ENCODE data around the gene SHISA9.

DNA sequence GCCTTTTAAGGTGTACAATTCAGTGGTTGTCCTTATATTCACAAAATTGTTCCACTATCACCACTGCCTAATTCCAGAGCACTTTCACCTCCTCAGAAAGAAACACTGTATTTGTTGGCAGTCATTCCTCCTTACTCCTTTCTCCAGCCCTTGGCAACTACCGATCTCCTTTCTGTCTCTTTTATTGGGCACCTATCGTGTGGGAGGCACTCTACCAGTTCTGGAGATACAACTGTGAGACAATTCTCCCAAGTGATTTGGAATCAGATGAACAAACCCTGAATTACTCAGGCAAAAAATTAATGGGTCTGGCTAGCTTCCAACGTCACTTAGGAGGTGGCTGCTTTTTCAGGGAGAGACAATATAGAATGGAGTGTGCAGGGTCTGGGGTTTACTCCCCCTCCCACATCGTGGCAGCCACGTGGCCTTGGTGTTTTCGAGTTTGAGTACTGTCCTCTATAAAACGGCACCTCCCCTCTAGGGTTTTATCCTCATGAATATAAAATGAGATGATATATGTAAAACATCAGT is 63.9 kb downstream of the SHISA9 start:
- no peak for TF ChIP-seq POLR2AphosphoS5 (IDR thresholded peaks at IDR 0.05)
- TF ChIP-seq, protein P1, sequence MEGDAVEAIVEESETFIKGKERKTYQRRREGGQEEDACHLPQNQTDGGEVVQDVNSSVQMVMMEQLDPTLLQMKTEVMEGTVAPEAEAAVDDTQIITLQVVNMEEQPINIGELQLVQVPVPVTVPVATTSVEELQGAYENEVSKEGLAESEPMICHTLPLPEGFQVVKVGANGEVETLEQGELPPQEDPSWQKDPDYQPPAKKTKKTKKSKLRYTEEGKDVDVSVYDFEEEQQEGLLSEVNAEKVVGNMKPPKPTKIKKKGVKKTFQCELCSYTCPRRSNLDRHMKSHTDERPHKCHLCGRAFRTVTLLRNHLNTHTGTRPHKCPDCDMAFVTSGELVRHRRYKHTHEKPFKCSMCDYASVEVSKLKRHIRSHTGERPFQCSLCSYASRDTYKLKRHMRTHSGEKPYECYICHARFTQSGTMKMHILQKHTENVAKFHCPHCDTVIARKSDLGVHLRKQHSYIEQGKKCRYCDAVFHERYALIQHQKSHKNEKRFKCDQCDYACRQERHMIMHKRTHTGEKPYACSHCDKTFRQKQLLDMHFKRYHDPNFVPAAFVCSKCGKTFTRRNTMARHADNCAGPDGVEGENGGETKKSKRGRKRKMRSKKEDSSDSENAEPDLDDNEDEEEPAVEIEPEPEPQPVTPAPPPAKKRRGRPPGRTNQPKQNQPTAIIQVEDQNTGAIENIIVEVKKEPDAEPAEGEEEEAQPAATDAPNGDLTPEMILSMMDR (IDR thresholded peaks at IDR 0.05), result no peak
